Parathyroid adenoma (tissue), 2 donors: Measurements from ENCODE around the gene AVPR1B.
"Not testable (repeated sequence)": the region's sequence is repeated elsewhere in the genome, so short reads cannot be mapped to it uniquely, and the experiment has no call there.

Experiments used
- H2AFZ ChIP-seq: fragments of 300-600 bp; sonication (generic); one replicate; pipeline ENCODE4 v1.7.0; 2017; ENCODE audit warnings: antibody characterized with exemption, mild to moderate bottlenecking
- H3K27ac ChIP-seq: fragments of 300-600 bp; sonication (generic); one replicate; pipeline ENCODE4 v1.7.0; 2017
- H3K27me3 ChIP-seq: fragments of 300-600 bp; sonication (generic); one replicate; pipeline ENCODE4 v1.7.0; 2017; ENCODE audit warnings: low read length; ENCODE audit not compliant: control insufficient read depth, insufficient read depth
- H3K36me3 ChIP-seq: fragments of 300-600 bp; sonication (generic); one replicate; pipeline ENCODE4 v1.7.0; 2017; ENCODE audit warnings: low read length; ENCODE audit not compliant: control insufficient read depth, insufficient read depth
- H3K4me1 ChIP-seq: fragments of 300-600 bp; sonication (generic); one replicate; pipeline ENCODE4 v1.7.0; 2017; ENCODE audit warnings: control low read depth
- H3K4me2 ChIP-seq: fragments of 300-600 bp; sonication (generic); one replicate; pipeline ENCODE4 v1.7.0; 2017; ENCODE audit warnings: low read length
- H3K4me3 ChIP-seq: fragments of 300-600 bp; sonication (generic); one replicate; pipeline ENCODE4 v1.7.0; 2017; ENCODE audit warnings: low read depth, low read length
- H3K79me2 ChIP-seq: fragments of 300-600 bp; sonication (generic); one replicate; pipeline ENCODE4 v1.7.0; 2017; ENCODE audit warnings: control low read depth
- H3K9ac ChIP-seq: fragments of 300-600 bp; sonication (generic); one replicate; pipeline ENCODE4 v1.7.0; 2017; ENCODE audit warnings: mild to moderate bottlenecking
- H3K9me3 ChIP-seq: fragments of 300-600 bp; sonication (generic); one replicate; pipeline ENCODE4 v1.7.0; 2017; ENCODE audit warnings: low read length; ENCODE audit not compliant: control insufficient read depth
- TF ChIP-seq, protein P1 (sequence below): fragments of 300-600 bp; sonication (generic); IDR thresholded peaks from one replicate; pipeline ENCODE4 v1.7.0; 2017; ENCODE audit warnings: antibody characterized with exemption, mild to moderate bottlenecking
- donor health status: primary hyperparathyroidism.

AVPR1B gene

DNA sequence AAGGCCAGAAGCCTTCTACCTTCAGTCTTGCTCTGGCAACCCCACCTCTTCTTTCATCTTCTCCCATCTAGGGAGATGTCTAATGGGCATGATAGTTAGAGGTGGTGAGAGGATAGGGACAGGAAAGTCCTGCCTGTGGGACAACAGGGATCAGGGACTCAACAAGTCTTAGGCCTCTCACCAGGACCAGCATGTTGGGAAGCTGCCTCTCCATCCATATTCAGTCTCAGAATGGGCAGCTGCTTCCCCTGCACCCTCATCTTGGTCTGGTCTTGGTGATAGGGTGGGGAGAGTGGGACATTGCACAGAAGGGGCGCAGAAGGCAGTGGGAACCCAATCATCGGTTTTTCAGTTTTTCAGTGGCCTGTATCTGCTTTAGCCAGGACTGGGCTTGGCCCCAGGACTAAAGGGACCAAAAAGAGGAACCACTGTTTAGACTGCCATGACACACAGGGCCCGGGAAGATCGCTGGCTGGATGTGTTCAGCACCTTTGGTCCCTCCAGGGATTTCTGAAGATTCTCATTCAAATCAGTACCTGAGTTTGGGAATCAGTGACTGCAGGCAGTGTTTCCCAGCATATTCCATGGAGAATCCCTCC, 51.5 kb downstream of the AVPR1B start:
- Histone ChIP-seq H3K36me3 (no peaks in the 10 kb centered on the region), H3K79me2 (no peaks in the 10 kb centered on the region), H3K9me3 (no peaks in the 10 kb centered on the region), H3K27me3 (no peaks in the 10 kb centered on the region), H3K4me2 (no peak overlapping the region), H3K9ac (no peak overlapping the region), H3K27ac (no peak overlapping the region), H2AFZ (no peak overlapping the region), H3K4me1 (no peaks in the 10 kb centered on the region), H3K4me3 (no peak overlapping the region)
- TF ChIP-seq, protein P1, sequence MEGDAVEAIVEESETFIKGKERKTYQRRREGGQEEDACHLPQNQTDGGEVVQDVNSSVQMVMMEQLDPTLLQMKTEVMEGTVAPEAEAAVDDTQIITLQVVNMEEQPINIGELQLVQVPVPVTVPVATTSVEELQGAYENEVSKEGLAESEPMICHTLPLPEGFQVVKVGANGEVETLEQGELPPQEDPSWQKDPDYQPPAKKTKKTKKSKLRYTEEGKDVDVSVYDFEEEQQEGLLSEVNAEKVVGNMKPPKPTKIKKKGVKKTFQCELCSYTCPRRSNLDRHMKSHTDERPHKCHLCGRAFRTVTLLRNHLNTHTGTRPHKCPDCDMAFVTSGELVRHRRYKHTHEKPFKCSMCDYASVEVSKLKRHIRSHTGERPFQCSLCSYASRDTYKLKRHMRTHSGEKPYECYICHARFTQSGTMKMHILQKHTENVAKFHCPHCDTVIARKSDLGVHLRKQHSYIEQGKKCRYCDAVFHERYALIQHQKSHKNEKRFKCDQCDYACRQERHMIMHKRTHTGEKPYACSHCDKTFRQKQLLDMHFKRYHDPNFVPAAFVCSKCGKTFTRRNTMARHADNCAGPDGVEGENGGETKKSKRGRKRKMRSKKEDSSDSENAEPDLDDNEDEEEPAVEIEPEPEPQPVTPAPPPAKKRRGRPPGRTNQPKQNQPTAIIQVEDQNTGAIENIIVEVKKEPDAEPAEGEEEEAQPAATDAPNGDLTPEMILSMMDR: no peak

DNA sequence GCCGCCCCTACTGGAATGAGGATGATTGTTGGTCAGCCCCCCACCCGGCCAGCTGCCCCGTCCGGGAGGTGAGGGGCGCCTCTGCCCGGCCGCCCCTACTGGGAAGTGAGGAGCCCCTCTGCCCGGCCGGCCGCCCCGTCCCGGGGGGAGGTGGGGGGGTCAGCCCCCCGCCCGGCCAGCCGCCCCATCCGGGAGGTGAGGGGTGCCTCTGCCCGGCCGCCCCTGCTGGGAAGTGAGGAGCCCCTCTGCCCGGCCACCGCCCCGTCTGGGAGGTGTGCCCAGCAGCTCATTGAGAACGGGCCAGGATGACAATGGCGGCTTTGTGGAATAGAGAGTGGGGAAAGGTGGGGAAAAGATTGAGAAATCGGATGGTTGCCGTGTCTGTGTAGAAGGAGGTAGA, 52.7 kb downstream of the AVPR1B start:
- H3K9me3 ChIP-seq, H3K27ac ChIP-seq, H3K4me2 ChIP-seq, H3K79me2 ChIP-seq, H3K4me1 ChIP-seq, H2AFZ ChIP-seq, H3K36me3 ChIP-seq, H3K9ac ChIP-seq, H3K27me3 ChIP-seq, H3K4me3 ChIP-seq: not testable (repeated sequence)

- not testable (repeated sequence) for H3K27ac ChIP-seq, H3K4me1 ChIP-seq, H3K4me3 ChIP-seq, H3K9ac ChIP-seq, H3K27me3 ChIP-seq, H3K79me2 ChIP-seq, H3K9me3 ChIP-seq, H3K36me3 ChIP-seq, H3K4me2 ChIP-seq, H2AFZ ChIP-seq
Measured at GRCh38 chr1:206064001-206064400, 53.2 kb downstream of the AVPR1B start.

DNA sequence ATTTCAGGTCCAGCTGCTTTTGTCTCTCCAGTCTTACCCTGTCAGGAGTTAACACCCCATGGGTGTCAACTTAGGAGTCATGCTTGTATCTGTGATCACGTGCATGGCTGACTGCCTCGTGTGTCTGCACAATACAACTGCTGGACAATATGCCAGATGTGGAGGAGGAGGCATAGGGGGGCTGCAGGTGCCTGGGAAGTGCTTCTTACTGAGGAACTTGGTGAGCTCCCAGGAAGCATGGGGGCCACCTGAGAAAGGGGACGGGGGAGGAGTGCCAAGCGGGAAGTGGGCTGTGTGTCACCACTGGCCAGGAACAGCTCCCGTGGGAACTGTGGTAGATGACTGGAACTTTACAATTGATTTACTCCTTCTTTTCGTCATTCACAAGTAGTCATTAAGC, 54.7 kb downstream of the AVPR1B start:
- Histone ChIP-seq H3K9me3 (no peaks in the 10 kb centered on the region), H3K4me2 (no peak overlapping the region), H3K79me2 (no peaks in the 10 kb centered on the region), H2AFZ (no peak overlapping the region), H3K27me3 (no peaks in the 10 kb centered on the region), H3K9ac (no peak overlapping the region), H3K4me1 (no peaks in the 10 kb centered on the region), H3K4me3 (no peak overlapping the region), H3K27ac (no peak overlapping the region), H3K36me3 (no peaks in the 10 kb centered on the region)
- TF ChIP-seq, protein P1: no peak

- Histone ChIP-seq H3K79me2 (no peaks in the 10 kb centered on the region), H3K36me3 (no peaks in the 10 kb centered on the region), H3K27ac (no peak overlapping the region), H2AFZ (no peak overlapping the region), H3K4me1 (no peaks in the 10 kb centered on the region), H3K27me3 (no peaks in the 10 kb centered on the region), H3K9ac (no peak overlapping the region), H3K4me2 (no peak overlapping the region), H3K4me3 (no peak overlapping the region), H3K9me3 (no peaks in the 10 kb centered on the region)
- TF ChIP-seq, protein P1: no peak
Measured at GRCh38 chr1:206060844-206061243, 56.3 kb downstream of the AVPR1B start.
